DOHH2 (cell line): ENCODE data around the gene RAB4A.

Experiments
- EZH2phosphoT487 ChIP-seq: fragments of 200-600 bp; sonication (generic); IDR thresholded peaks from 2 replicates; pipeline ENCODE4 v1.6.1; 2017; ENCODE audit warnings: borderline replicate concordance, mild to moderate bottlenecking, antibody characterized with exemption, low read length, moderate library complexity, mixed read lengths
- TF ChIP-seq, protein P1 (sequence below): fragments of 200-600 bp; sonication (generic); IDR thresholded peaks from one replicate; pipeline ENCODE4 v1.5.1; 2014; ENCODE audit warnings: antibody characterized with exemption, mild to moderate bottlenecking, low read depth, low read length; ENCODE audit not compliant: poor library complexity, severe bottlenecking

DNA sequence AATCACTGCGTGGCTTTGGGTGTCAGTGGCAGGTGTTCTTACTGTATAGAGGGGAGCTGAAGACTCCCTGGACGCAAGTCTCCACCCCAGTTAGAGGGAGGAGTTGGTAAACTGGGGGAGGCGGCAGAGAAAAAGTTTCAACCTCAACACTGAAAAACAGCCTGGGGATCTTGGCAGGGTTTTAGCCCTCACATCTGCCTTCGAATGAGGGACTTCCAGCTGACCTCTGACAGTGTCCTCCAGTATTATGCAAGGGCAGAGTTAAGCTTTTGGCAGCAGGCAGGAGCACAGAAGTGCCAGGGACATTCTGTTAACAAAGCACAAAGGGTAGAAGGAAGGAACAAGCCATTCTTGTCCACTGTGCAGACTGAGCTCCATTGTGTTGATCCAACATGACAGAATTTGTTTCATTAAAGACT is 41.2 kb upstream of the RAB4A start:
- TF ChIP-seq, protein P1, sequence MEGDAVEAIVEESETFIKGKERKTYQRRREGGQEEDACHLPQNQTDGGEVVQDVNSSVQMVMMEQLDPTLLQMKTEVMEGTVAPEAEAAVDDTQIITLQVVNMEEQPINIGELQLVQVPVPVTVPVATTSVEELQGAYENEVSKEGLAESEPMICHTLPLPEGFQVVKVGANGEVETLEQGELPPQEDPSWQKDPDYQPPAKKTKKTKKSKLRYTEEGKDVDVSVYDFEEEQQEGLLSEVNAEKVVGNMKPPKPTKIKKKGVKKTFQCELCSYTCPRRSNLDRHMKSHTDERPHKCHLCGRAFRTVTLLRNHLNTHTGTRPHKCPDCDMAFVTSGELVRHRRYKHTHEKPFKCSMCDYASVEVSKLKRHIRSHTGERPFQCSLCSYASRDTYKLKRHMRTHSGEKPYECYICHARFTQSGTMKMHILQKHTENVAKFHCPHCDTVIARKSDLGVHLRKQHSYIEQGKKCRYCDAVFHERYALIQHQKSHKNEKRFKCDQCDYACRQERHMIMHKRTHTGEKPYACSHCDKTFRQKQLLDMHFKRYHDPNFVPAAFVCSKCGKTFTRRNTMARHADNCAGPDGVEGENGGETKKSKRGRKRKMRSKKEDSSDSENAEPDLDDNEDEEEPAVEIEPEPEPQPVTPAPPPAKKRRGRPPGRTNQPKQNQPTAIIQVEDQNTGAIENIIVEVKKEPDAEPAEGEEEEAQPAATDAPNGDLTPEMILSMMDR: no peak
- no peak for TF ChIP-seq EZH2phosphoT487
